ENCODE data around the gene UFC1. TPM values are rescaled to one million over a fixed set of nuclear protein-coding genes. Genes with fewer than 3 reads are reported as not detected.

Gene UFC1
- total RNA-seq, 1 donor from 2014 or later: 84.4 TPM

DNA sequence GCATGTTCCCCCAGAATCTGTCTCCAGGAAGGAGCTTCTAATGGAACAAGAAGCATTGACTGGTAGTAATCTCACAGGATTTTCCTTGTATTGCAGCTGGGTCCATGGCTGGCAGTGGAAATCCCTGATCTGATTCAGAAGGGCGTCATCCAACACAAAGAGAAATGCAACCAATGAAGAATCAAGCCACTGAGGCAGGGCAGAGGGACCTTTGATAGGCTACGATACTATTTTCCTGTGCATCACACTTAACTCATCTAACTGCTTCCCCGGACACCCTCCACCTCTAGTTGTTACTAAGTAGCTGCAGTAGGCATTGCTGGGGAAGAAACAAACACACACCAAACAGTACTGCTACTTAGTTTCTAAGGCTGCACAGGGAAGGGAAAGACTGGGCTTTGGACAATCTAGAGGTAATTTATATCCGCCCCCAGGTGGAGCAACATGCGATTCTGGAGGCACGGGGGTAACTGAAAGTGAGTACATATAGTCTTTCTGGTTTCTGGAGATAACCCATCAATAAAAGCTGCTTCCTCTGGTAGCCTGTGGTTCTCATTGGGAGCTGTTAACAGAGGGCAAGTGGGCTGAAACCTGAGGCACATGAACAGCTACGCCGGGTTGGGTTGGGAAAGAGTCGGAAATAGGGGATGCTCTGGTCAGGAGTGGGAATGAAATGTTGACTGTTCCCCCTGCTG lies 4.7 kb downstream of the UFC1 start:
- intact Hi-C loops (cut with DNase I): no loop called here
- Histone ChIP-seq H3K4me1 (peaks cover 30% of the 10 kb centered on the region), H3K36me3 (peaks cover 22% of the 10 kb centered on the region), H3K27ac (peak overlapping the region; percentile 91), H3K9me3 (no peaks in the 10 kb centered on the region), H3K4me3 (peak overlapping the region; percentile 80), H3K27me3 (no peaks in the 10 kb centered on the region)
- DNase-seq (no peak), ATAC-seq (no peak)
- TF ChIP-seq, protein P1, sequence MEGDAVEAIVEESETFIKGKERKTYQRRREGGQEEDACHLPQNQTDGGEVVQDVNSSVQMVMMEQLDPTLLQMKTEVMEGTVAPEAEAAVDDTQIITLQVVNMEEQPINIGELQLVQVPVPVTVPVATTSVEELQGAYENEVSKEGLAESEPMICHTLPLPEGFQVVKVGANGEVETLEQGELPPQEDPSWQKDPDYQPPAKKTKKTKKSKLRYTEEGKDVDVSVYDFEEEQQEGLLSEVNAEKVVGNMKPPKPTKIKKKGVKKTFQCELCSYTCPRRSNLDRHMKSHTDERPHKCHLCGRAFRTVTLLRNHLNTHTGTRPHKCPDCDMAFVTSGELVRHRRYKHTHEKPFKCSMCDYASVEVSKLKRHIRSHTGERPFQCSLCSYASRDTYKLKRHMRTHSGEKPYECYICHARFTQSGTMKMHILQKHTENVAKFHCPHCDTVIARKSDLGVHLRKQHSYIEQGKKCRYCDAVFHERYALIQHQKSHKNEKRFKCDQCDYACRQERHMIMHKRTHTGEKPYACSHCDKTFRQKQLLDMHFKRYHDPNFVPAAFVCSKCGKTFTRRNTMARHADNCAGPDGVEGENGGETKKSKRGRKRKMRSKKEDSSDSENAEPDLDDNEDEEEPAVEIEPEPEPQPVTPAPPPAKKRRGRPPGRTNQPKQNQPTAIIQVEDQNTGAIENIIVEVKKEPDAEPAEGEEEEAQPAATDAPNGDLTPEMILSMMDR (IDR thresholded peaks at IDR 0.05): no peak

DNA sequence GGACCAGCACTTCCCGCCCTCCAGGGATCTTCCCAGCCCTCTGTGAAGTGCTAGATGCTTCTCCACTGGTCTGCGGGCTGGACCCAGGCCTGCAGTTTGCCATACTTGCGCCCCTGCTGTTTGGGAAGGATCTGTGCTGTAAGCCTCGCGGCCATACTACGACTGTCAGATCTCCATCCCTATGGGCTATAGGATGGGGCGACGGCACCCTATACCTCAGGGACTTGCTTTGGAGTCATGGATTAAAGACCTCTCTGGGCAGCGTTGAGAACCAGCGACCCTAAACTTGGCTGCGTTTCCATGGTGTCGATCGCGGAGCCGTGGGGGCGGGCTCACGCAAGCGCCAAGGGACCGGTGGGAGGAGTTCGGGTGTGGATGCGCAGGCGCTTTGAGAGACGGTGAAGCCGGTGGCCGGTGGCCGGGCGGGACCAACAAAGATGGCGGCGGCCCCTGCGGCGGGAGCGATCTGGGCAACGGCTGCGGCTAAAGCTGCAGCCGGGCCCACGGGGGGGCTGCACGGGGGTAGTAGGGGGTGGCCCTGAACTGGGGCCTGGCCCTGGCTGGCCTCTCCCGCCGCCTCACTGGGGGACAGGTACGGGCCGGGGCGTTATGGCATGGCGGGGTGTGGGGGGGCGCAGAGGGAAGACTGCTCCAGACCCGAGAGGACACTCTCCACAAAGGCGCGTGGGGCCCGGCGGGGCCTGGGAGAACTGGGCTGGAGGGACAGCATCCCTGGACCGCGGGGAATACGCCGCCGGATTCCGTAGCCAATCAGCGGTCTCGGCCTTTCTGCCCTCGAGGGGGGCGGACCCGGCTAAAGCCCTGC lies 5.5 kb downstream of the UFC1 start, which contains the start of gene USP21:
Gene USP21, plus strand, starts transcription at position 414 of the 826 bp plus-strand sequence. CDS start 1,141 bp downstream, outside the sequence.
- Histone ChIP-seq H3K36me3 (peaks cover 31% of the 10 kb centered on the region), H3K27me3 (no peaks in the 10 kb centered on the region), H3K9me3 (no peaks in the 10 kb centered on the region), H3K4me3 (peak within 1 kb of the TSS; percentile 80), H3K4me1 (peaks cover 30% of the 10 kb centered on the region), H3K27ac (peak within 1 kb of the TSS; percentile 91)
- TF ChIP-seq, protein P1 (IDR thresholded peaks at IDR 0.05): peak; percentile 33
- intact Hi-C loops (cut with DNase I): no loop called here
- DNase-seq (peak; percentile 96), ATAC-seq (peak; percentile 97)

DNA sequence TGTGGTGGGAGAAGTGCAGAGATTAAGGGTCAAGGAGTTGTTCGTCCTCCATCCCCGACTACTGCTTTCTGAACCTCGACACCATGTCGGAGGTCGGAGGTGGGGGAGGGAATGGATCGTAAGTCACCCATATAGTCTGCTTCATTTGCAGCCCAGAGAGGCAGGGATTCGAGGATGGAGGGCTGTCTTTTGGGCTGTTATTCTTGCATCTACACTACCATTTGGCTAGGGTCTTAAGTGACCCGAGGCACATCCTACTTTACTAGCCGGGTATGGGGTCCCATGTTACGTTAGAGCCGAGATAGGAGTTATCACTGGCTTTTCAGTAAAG lies 6.1 kb downstream of the UFC1 start:
- ATAC-seq (no peak), DNase-seq (no peak)
- H3K27me3 ChIP-seq: no peaks in the 10 kb centered on the region
- H3K4me1 ChIP-seq: peaks cover 24% of the 10 kb centered on the region
- H3K27ac ChIP-seq: peak overlapping the region; percentile 91
- H3K4me3 ChIP-seq: peak overlapping the region; percentile 80
- intact Hi-C loops (cut with DNase I): no loop called here
- H3K36me3 ChIP-seq: peaks cover 37% of the 10 kb centered on the region
- H3K9me3 ChIP-seq: no peaks in the 10 kb centered on the region
- TF ChIP-seq, protein P1 (IDR thresholded peaks at IDR 0.05): no peak

DNA sequence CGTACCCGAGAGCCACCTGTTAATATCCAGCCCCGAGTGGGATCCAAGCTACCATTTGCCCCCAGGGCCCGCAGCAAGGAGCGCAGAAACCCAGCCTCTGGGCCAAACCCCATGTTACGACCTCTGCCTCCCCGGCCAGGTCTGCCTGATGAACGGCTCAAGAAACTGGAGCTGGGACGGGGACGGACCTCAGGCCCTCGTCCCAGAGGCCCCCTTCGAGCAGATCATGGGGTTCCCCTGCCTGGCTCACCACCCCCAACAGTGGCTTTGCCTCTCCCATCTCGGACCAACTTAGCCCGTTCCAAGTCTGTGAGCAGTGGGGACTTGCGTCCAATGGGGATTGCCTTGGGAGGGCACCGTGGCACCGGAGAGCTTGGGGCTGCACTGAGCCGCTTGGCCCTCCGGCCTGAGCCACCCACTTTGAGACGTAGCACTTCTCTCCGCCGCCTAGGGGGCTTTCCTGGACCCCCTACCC lies 6.9 kb downstream of the UFC1 start:
- no peaks in the 10 kb centered on the region for H3K27me3 ChIP-seq
- peaks cover 40% of the 10 kb centered on the region for H3K36me3 ChIP-seq
- H3K4me3 ChIP-seq: no peak overlapping the region
- H3K27ac ChIP-seq: no peak overlapping the region
- H3K4me1 ChIP-seq: peaks cover 20% of the 10 kb centered on the region
- H3K9me3 ChIP-seq: no peaks in the 10 kb centered on the region
- intact Hi-C loops (cut with DNase I): no loop called here
- TF ChIP-seq, protein P1 (IDR thresholded peaks at IDR 0.05): no peak
- ATAC-seq (no peak), DNase-seq (no peak)

DNA sequence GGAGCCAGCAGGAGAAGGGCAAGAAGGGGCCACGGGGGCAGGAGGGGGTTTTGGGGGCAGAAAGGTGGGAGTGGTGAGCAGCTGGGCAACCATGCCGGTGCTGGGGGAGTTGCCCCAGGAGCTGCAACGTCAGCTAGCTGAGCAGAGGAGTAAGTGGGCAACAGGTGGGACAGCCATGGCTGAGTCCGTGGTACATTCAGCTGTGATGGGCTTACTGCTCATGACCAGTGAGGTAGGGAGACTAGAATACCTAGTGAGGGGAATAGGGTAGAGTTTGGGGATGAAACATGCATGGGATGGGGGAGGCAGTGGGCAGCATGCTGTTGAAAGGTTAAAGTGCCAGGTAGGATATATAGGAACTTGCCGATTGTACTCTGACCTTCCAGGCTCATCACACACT lies 7.9 kb downstream of the UFC1 start:
- intact Hi-C loops (cut with DNase I): no loop called here
- DNase-seq: no peak
- Histone ChIP-seq H3K27ac (no peak overlapping the region), H3K9me3 (no peaks in the 10 kb centered on the region), H3K27me3 (no peaks in the 10 kb centered on the region), H3K4me3 (no peak overlapping the region), H3K36me3 (peaks cover 40% of the 10 kb centered on the region), H3K4me1 (peaks cover 20% of the 10 kb centered on the region)
- TF ChIP-seq, protein P1 (IDR thresholded peaks at IDR 0.05): no peak
- ATAC-seq: no peak

Data from upper lobe of right lung (tissue), 1 donor.